HG03521 (cell line): ENCODE data around the gene KRT4.
"Not testable (repeated sequence)": the region's sequence is repeated elsewhere in the genome, so short reads cannot be mapped to it uniquely, and the experiment has no call there.

ENCODE experiments used
- ATAC-seq: cut with Tn5 transposase; IDR thresholded peaks from one replicate; pipeline ENCODE4 v1.9.1; 2021; ENCODE audit warnings: mild to moderate bottlenecking, moderate library complexity; ENCODE audit not compliant: unreplicated experiment

The KRT4 gene

DNA sequence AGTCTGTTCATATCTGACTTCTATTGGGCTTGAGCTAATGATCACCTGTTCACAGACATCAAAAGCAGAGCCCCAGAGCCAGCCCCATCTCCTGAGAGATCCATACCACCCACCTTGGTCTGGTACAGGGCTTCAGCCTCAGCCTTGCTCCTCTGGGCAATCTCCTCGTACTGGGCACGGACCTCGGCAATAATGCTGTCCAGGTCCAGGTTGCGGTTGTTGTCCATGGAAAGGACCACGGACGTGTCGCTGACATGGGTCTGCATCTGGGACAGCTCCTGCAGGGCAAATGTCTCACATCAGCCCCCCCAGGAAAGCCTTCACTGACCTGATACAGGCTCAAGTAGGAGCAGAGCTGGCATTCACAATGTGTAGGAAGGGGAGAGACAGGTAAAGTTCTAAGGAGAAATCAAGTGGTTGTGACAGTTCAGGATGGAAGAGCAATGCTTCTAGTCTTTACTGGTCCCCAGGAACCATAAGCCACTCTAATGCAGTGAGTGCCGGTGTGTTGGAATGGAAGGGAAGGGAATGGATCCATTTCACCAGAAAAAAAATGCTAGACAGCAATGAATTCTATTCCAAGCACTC, 5.2 kb downstream of the KRT4 start:
- ATAC-seq: no peak

DNA sequence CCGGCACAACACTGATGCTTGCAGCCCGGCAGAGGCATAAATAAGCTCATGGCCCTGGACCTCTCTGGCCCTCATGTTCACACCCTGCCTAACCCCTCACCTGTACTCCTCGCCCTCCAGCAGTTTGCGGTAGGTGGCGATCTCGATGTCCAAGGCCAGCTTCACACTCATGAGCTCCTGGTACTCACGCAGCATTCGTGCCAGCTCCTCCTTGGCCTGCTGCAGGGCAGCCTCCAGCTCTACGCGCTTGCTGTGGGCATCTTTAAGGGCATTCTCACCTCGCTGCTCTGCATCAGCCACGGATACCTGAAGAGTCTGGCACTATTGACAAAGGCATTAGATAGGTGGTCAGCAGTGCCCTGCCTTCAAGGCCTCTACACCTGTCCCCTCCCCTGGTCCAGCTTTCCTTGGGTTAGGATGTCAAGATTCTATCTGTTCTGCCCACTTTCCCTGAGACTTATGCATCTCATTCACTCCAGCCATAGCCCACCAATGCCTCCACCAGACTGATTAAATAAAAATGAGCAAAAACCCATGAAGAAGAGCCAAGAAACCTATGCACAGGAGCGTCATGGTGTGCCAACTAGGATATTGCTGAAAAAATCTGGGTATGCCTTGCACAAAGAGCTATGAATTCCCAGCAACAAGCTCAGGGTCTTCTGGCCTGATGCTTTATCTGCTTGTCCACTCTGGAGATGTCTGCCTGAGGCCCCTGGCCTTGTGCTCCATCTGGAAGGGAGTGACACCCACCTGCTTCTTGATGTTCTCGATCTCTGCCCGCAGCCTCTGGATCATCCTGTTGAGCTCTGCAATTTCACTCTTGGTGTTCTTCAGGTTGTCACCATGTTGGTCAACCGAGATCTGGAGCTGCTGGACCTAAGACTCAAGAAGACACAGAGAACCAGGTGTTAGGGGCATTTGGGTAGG, 6.1 kb downstream of the KRT4 start:
- no peak for ATAC-seq

DNA sequence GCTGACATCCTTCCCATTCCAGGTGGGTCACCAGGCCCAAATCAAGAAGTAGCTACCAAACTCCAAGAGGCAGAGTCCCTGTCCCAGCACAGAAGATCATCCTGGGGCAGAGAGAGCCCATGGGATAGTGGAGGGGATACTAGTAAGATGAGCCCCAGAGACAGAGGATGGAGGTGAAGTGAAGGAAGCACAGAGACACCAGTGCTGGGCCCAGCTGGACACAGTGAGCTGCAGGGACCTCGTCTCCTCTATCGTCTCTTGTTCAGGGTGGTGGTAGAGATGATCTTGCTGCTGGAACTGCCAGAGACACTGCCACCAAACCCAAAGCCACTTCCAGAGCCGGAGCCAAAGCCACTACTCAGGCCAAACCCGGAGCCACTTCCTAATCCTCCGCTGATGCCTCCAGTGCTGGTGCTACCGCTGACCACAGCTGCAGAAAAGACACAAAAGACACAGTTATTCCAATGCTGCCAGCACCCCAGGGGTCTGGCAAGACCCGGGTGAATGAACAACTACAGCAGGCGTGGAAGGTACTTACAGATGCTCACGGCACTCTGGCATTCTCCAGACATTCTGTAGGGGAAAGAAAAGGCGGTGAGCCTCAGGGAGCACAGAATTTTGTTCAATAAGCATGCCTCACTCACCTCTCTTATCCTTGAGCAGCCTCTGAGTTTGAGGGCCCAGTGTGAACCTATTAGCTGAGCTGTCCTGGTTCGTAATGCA, 6.9 kb downstream of the KRT4 start:
- ATAC-seq: no peak

DNA sequence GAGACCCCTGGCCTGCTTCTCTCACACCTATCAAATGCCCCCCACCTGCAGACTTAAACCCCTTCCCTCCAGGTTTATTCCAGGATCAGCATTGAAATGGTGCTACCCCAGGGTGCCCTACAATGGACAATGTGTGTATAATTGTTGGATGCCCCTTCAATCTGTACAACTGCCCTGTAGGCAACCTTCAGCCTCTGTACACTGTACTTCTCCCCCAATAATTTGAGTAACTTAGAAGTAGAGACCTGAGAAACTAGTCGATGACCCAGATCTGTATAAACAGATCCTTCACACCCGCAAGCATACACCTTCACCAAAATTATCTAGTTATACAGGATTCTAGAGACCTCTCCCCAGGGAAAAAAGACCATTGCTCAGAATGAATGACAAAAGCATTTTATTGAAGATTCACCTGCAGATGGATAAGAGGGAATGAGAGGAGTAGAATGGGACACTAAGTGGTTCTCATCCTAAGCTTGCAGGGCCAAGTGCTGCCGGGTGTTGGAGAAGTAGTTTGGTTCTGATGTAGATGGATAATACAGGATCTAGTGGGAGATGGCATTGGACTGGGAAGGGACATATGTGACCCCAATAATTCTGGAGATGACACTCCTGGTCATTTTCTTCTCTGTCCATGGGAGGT, 7.6 kb downstream of the KRT4 start:
- ATAC-seq: no peak

DNA sequence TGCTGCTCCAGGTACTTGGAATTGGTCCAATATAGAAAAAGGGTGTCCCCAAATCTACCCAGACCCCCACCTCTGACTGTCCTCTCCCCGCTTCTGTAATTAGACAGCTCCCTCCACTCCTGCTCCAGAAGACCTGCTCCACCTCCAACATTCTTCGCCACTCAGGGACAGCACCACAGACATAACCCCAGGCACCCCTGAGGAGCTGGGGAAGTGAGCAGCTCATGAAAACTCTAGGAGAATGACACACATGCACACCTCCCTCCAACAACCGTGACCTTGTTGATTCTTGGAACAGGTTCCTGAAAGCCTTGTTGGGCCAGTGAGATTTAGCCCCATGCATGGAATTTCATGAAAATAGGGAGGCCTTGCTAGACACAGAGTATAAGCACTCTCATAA, 8.2 kb downstream of the KRT4 start:
- no peak for ATAC-seq

DNA sequence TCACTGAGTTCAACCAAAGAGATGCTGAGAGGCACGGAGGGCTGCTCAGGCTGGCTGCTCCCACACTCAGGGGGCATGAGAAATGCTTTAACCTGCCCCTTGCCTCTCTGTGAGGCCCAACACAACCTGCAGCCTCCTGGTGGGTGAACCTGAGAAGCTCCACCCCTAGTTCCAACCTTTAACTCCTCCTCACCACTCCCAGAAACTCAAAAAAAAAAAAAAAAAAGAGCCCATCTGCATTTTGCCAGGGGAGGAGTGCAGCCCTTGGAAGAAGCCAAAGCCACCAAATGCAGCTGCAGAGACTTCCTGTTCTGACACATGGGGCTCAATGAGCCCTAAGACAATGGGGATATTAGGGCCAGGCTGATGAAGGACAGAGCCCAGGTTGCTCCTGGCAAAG, 8.9 kb downstream of the KRT4 start:
- no peak for ATAC-seq

DNA sequence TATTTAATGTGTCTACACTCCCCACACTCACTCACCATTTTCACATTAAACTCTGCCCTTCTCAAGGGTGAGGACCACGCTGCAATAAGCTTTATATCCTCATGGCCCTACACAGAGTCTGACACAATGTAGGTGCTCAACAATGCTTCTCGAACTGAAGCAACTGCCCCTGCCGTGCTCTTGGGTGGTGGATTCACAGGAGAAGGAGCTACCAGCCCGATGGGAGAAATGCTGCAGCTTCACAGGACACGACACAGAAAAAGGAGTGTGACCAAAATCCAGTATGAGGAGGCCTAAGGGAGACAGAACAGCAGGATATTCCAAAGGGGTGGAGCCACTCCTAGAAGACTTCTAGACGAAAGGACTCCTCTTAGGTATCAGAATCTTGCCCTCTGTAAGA, 11.5 kb downstream of the KRT4 start:
- no peak for ATAC-seq

DNA sequence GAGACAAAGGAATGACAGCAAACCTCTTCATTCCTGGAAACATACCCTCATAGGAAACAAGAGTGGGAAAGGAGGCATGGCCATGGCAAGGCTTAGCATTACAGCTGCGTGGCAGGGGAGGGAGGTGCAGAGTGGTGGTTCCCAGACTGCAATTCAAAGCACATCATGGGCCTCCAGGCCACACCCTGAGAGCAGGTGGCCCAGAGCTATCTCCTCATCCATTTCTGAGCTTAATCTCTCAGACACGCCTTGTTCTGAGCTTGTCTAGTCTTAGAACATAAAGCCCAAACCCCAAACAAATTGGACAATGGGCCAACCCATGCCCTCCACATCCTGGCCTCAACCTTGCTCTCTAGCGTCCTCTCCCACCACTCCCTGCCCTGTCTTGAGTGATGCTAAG, 12.1 kb downstream of the KRT4 start:
- ATAC-seq: no peak

DNA sequence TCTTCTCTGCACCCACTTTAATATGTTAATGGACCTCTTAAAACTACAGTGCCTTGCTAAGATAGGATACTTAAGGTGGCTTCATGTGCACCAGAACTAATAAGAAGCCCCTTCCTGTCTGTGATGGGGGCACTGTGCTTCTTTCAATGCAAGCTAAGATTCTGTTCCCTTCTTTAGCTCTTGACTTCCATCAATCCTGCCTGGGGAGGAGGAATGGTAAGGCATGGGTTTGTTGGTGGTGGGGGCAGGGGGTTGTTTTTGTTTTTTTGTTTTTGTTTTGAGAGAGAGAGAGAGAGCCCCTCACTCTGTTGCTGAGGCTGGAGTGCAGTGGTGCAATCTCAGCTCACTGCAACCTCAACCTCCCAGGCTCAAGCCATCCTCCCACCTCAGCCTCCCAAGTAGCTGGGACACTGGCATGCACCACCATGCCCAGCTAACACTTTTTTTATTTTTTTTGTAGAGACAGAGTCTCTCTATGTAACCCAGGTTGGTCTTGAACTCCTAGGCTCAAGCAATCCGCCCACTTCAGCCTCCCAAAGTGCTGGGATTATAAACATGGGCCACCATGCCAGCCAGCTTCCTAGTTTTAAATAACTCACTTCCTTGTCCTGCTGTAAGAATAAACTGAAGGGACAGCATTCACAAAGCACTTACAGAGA, 13.5 kb downstream of the KRT4 start:
- ATAC-seq: no peak

DNA sequence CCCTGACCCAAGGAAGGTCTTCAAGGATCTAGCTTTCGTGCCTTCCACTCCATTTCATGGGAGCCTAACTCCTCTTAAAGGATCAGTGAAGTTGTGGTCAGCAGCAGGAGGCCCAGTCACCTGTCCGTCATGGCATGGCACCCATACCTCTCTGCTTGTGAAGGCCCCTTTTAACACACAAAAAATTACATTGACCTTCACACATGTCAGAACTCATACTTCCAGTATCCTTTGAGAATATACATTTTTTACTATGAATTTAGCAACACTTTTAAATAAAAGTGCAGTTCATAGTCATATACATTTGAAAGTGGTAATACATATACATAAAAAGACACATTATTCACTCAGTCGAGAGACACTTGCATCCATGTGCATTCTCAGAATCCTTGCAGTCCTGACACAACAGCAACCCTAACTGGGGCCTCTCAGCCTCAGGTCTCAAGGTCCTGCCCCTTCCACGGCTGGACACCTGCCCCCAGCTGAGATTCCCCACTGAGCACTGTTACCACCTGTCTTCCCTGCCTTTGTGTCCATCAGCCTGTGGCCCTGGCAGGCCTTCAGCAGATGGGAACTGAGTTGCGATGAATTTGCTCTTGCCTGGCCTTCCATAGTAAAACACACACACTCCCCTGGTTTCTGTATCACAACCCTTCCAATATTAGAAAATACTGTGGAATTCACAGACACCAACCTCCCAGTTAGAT, 14.3 kb downstream of the KRT4 start:
- ATAC-seq: no peak

DNA sequence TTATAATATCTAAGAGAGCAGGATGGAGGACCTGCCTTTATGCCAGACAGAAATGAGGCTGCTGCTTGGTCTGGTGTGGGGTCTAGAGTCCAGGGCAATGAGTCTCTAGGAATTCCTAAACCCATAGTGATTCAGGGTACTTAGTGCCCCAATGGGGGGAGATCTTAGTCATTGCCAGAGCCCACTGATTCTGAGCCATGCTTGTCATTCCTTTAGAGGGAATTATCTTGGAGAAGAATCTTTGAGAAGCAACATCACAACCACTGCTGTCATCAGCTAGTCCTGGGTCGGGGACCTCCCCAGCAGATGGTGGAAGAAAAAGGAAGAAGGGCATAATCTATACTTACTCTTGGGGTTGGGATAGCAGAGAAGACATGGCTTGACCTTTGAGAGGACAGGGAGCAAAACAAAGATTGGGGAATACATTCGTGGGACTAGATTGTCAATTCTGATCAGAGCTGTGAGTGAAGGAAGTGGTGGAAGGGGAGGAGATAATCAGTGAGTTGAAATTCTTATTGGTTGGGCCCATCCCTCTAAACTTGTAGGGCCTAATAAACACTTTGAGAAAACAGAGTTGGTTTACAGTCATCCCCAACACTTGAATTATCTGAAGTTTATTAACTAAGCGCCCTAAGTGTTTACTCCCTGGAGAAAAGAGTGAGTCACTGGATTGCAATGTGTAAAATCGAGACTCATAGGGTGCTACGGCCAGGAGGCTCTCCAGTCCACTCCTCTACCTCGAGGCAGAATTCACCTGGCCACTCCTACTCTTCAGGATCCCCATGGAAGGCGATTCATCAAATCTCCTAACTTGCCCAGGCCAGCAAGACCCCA, 15.0 kb downstream of the KRT4 start:
- no peak for ATAC-seq

DNA sequence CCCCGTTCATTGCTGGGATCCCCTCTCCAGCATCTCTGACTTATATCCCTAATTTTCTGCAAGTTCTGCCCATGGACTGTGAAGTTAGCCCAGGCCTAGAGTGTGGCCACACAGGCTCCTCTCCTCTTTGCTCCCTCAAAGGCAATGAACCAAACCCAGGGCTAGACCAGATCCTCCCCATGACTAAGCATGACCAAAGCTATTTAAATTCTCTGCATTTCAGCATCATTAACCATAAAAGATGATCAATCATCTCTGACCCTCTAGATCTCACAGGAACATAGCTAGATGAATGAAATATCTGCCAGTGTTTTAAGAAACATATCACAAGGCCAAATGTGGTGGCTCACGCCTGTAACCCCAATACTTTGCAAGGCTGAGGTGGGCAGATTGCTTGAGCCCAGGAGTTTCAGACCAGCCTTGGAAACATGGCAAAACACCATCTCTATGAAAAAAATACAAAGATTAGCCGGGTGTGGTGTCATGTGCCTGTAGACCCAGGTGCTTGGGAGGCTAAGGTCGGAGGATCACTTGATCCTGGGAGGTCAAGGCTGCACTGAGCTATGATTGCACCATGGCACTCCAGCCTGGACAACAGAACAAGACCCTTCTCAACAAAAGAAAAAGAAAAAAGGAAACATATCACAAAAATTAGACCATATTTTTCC, 15.8 kb downstream of the KRT4 start:
- no peak for ATAC-seq

DNA sequence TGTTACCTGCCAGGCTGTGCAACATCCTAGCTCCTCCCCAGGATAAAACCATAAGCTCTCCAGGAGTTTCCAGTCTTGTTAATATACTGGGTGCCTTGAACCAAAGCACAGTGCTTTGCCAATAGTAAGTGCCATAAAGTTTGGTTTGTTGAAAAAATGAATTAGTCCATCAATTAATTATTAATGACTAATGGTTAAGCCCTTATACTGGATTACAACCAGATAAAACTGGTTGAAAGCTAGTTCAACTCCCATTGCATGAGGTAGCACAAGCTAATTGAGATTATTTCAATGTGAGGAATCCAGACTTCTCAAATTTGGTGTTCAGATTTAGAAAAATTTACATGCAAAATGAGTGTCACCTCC, 16.4 kb downstream of the KRT4 start:
- no peak for ATAC-seq

DNA sequence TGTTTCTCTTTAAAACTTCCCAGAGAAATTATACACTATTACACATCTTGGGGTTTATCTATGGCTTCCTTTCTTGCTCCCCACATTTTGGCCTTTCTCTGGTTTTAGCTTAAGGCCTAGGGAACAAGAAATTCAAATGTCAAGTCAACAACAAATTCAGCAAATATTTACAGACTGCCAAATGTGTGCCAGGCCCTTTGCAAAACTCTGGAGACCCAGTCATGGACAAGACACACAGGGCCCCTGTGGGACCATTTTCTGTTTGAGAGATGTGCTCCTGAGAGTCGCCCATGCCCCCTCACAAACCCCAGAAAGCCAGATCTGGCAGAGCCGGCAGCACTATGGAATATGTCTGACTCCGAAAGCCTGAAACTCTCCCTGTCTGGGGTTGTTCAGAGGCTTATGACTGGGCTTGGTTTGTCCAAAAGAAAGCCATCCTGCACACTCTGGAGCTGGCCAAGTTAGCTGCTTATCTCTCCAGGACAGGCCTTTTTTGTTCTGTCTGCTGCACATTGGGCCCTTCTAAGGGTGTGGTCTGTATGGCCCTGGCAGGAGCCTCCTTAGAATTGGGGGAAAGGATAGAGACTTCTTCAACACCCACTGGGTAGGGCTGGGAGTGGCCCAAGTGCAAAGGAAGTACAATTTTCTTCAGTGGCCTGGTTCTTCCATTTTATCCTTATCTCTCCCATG, 16.9 kb downstream of the KRT4 start:
- no peak for ATAC-seq

DNA sequence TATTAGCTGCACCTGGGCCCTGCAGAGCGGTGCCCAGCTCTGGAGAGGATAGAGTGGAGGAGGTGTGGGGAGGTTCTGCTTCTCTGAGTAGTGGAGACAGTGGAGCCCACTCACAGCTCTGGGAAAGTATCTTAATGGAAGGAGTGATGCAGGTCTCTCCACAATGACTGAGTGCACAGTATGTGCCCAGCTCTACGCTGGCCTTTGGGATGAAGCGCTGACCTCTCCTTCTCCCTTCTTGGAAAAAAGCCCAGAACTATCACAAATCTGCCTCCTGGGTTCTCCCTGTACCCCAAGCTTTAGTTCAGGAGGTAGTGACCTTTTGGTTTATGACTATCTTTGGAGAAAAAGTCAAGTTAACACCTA, 17.5 kb downstream of the KRT4 start:
- ATAC-seq: no peak

DNA sequence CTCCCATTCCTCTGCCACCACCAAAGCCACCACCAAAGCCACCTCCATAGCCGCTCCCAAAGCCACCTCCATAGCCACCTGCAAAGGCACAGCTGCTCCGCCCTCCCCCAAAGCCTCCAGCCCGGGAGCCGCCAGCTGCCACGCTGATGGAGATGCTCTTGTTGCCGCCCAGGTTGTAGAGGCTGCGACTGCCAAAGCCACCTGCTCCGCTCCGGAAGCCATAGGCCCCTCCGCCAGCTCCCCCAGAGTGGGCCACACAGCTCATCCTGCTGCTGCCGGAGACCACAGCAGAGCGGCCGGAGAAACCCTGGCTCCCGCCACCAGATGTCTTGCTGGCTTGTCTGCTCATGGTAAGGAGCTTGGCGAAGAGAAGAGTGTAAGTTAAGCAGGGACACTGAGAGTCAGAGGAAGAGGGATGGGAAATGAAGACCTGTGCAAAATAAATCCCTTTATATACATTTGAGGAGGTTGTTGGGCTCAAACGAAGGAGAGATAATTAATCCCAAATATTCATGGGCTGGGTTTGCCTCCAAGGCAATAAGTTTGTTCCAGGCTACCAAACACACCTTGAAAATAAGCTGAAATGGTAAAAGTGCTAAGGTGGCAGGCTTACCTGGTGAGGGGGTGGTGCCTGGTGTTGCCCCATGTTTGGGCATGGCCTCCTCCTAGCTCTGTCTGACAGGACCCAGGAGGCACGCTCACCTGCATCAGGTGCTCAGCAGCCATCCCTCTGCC, 18.1 kb downstream of the KRT4 start, which contains the start of gene KRT3:
TSS of gene KRT3 (minus strand) at position 424 of the 735 bp plus-strand sequence. CDS start at position 349, 75 bp downstream.
- no peak for ATAC-seq

DNA sequence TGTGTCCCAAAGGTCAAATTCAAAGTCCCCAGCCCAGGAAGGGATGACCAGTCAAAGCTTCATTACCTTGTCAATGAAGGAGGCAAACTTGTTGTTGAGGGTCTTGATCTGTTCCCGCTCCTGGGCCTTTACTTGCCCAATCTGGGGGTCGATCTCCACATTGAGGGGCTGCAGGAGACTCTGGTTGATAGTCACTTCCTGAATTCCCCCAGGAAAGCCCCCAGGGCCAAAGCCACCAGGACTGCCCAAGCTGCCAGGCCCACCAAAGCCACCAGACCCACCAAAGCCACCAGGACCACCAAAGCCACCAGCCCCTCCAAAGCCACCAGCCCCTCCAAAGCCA, 18.6 kb downstream of the KRT4 start:
- ATAC-seq: not testable (repeated sequence)
